ENCODE results near the gene VDAC1. TPM values are rescaled to one million over a fixed set of nuclear protein-coding genes. Genes with fewer than 3 reads are reported as not detected.

VDAC1 gene
- total and polyA plus RNA-seq, 2 donors: 94.3 to 136 TPM

Other genes with a start within 250 kb of the VDAC1 start
- gene C5orf15, start 36.4 kb downstream of the VDAC1 start, total RNA-seq: 81.7 TPM
- 39.8 TPM for gene C5orf15, start 36.4 kb downstream of the VDAC1 start, polyA plus RNA-seq
- gene TCF7, start 109.7 kb upstream of the VDAC1 start, total RNA-seq: 1.1 TPM
- gene TCF7, start 109.7 kb upstream of the VDAC1 start, polyA plus RNA-seq: 3.9 TPM
- 272 TPM for gene SKP1, start 172.0 kb upstream of the VDAC1 start, total RNA-seq
- 745 TPM for gene SKP1, start 172.0 kb upstream of the VDAC1 start, polyA plus RNA-seq
- 67.5 TPM for gene PPP2CA, start 221.1 kb upstream of the VDAC1 start, total RNA-seq
- 77.9 TPM for gene PPP2CA, start 221.1 kb upstream of the VDAC1 start, polyA plus RNA-seq

Measured in urinary bladder (tissue), 2 donors.